Epithelial cell of proximal tubule (primary cell): ENCODE measurements around the gene ABCA7. TPM values are rescaled to one million over a fixed set of nuclear protein-coding genes. Genes with fewer than 3 reads are reported as not detected.

Source experiments
- DNase-seq: peaks from one replicate; pipeline ENCODE4 v3.0.0-alpha.2; 2011; ENCODE audit warnings: low read depth
- H3K4me3 ChIP-seq: 2 replicates; pipeline ENCODE4 v1.5.1; 2011; ENCODE audit warnings: low read depth, mild to moderate bottlenecking, low read length
- CTCF ChIP-seq: conservative IDR thresholded peaks from 2 replicates; pipeline ENCODE4 v1.5.1; 2012; ENCODE audit warnings: low read depth, mild to moderate bottlenecking, low read length
- total RNA-seq: library from RNA; depleted of rRNA; stranded (reverse); fragments of >200 nt; gene quantifications from 2 replicates; pipeline ENCODE4 v1.2.3, GENCODE V29; 2015

The ABCA7 gene
- total RNA-seq, 1 donor from 2014 or later, result 9.7 TPM

GRCh38 chr19:1042689-1043511 lies 3.0 kb downstream of the ABCA7 start:
- H3K4me3 ChIP-seq, result no peak overlapping the region
- DNase-seq, result no peak
- no peak for TF ChIP-seq CTCF

- DNase-seq, result no peak
- no peak for TF ChIP-seq CTCF
Observed at GRCh38 chr19:1045247-1045603, 5.3 kb downstream of the ABCA7 start.

GRCh38 chr19:1046117-1046626 lies 6.3 kb downstream of the ABCA7 start:
- TF ChIP-seq CTCF, result no peak
- no peak overlapping the region for H3K4me3 ChIP-seq
- DNase-seq, result no peak

More at GRCh38 chr19:1045247-1045603, 5.3 kb downstream of the ABCA7 start:
- no peak overlapping the region for H3K4me3 ChIP-seq

GRCh38 chr19:1046836-1047695 lies 7.2 kb downstream of the ABCA7 start:
- DNase-seq, result no peak
- no peak for TF ChIP-seq CTCF
- no peak overlapping the region for H3K4me3 ChIP-seq

- no peak overlapping the region for H3K4me3 ChIP-seq
- DNase-seq, result no peak
- TF ChIP-seq CTCF, result no peak
Observed at GRCh38 chr19:1047696-1048147, 7.8 kb downstream of the ABCA7 start.

GRCh38 chr19:1049106-1049505 lies 9.2 kb downstream of the ABCA7 start:
- no peak for TF ChIP-seq CTCF
- H3K4me3 ChIP-seq, result no peak overlapping the region
- DNase-seq, result no peak
